Activated T-cell treated with anti-CD3 and anti-CD28 coated beads, Interleukin-2, amount 50 U/mL, for 4 hours (primary cell): ENCODE results near the gene FAM131C. TPM values are rescaled to one million over a fixed set of nuclear protein-coding genes. Genes with fewer than 3 reads are reported as not detected.

Source experiments
- ATAC-seq, 2 donors: fragments of 200-7000 bp; cut with Tn5 transposase; one replicate each; pipeline ENCODE4 v1.10.0; 2021
- DNase-seq: peaks from one replicate; pipeline ENCODE4 v3.0.0-alpha.2; 2020
- H3K27me3 Mint-ChIP-seq: one replicate; pipeline ENCODE4 v1.8.0; 2021; ENCODE audit warnings: low read depth, mixed read lengths
- H3K36me3 Mint-ChIP-seq: one replicate; pipeline ENCODE4 v1.8.0; 2022; ENCODE audit warnings: mixed read lengths; ENCODE audit not compliant: insufficient read depth
- H3K4me1 Mint-ChIP-seq: one replicate; pipeline ENCODE4 v1.8.0; 2021; ENCODE audit warnings: low read depth, mixed read lengths
- H3K4me3 Mint-ChIP-seq: one replicate; pipeline ENCODE4 v1.8.0; 2021; ENCODE audit warnings: mild to moderate bottlenecking, moderate library complexity, mixed read lengths
- H3K9me3 Mint-ChIP-seq: one replicate; pipeline ENCODE4 v1.8.0; 2021; ENCODE audit warnings: mixed read lengths
- total RNA-seq, 3 donors: library from RNA; stranded (reverse); gene quantifications; one replicate each; pipeline ENCODE4 v1.2.1, GENCODE V29; 2021

Gene FAM131C
- total RNA-seq, 3 donors from 2014 or later: 0.20 to 0.24 TPM; not detected in 1

- ATAC-seq (no peak), DNase-seq (no peak)
- H3K4me1 Mint-ChIP-seq: peaks cover 2% of the 10 kb centered on the region
- no peak overlapping the region for H3K4me3 Mint-ChIP-seq
- no peaks in the 10 kb centered on the region for H3K36me3 Mint-ChIP-seq
- H3K27me3 Mint-ChIP-seq: peaks cover 12% of the 10 kb centered on the region
- H3K9me3 Mint-ChIP-seq: no peaks in the 10 kb centered on the region
Observed at GRCh38 chr1:16018749-16019643, 54.5 kb downstream of the FAM131C start.

- Mint-ChIP-seq H3K4me3 (no peak overlapping the region), H3K4me1 (peaks cover 5% of the 10 kb centered on the region), H3K36me3 (no peaks in the 10 kb centered on the region), H3K27me3 (peaks cover 14% of the 10 kb centered on the region), H3K9me3 (no peaks in the 10 kb centered on the region)
- ATAC-seq: no peak
- no peak for DNase-seq
Observed at GRCh38 chr1:16018308-16018707, 55.1 kb downstream of the FAM131C start.

GRCh38 chr1:16017461-16018303, 55.8 kb downstream of the FAM131C start, which contains the start of gene HSPB7:
Gene HSPB7 (minus strand): TSS chr1:16018043. CDS start chr1:16017963, 80 bp downstream.
- ATAC-seq (no peak), DNase-seq (no peak)
- Mint-ChIP-seq H3K36me3 (no peaks in the 10 kb centered on the region), H3K9me3 (no peaks in the 10 kb centered on the region), H3K4me1 (peaks cover 5% of the 10 kb centered on the region), H3K27me3 (peaks cover 14% of the 10 kb centered on the region), H3K4me3 (no peak within 1 kb of the TSS)

- ATAC-seq (no peak), DNase-seq (no peak)
- no peak overlapping the region for H3K4me3 Mint-ChIP-seq
- H3K9me3 Mint-ChIP-seq: no peaks in the 10 kb centered on the region
- H3K36me3 Mint-ChIP-seq: no peaks in the 10 kb centered on the region
- H3K27me3 Mint-ChIP-seq: peaks cover 17% of the 10 kb centered on the region
- peaks cover 9% of the 10 kb centered on the region for H3K4me1 Mint-ChIP-seq
Observed at GRCh38 chr1:16017076-16017460, 56.4 kb downstream of the FAM131C start.

GRCh38 chr1:16015960-16016901, 57.2 kb downstream of the FAM131C start:
- peaks cover 17% of the 10 kb centered on the region for H3K27me3 Mint-ChIP-seq
- no peak for ATAC-seq
- no peak for DNase-seq
- no peak overlapping the region for H3K4me3 Mint-ChIP-seq
- no peaks in the 10 kb centered on the region for H3K36me3 Mint-ChIP-seq
- peaks cover 9% of the 10 kb centered on the region for H3K4me1 Mint-ChIP-seq
- no peaks in the 10 kb centered on the region for H3K9me3 Mint-ChIP-seq

GRCh38 chr1:16015491-16015890, 58.0 kb downstream of the FAM131C start:
- Mint-ChIP-seq H3K4me3 (no peak overlapping the region), H3K9me3 (no peaks in the 10 kb centered on the region), H3K27me3 (peaks cover 17% of the 10 kb centered on the region)

GRCh38 chr1:16014509-16015482, 58.7 kb downstream of the FAM131C start:
- no peak for ATAC-seq
- peaks cover 19% of the 10 kb centered on the region for H3K27me3 Mint-ChIP-seq
- H3K4me3 Mint-ChIP-seq: no peak overlapping the region
- no peaks in the 10 kb centered on the region for H3K9me3 Mint-ChIP-seq
- H3K4me1 Mint-ChIP-seq: peaks cover 9% of the 10 kb centered on the region
- no peaks in the 10 kb centered on the region for H3K36me3 Mint-ChIP-seq
- DNase-seq: no peak

More at GRCh38 chr1:16015491-16015890, 58.0 kb downstream of the FAM131C start:
- Mint-ChIP-seq H3K36me3 (no peaks in the 10 kb centered on the region), H3K4me1 (peaks cover 9% of the 10 kb centered on the region)
- ATAC-seq: no peak
- DNase-seq: no peak

GRCh38 chr1:16013908-16014258, 59.6 kb downstream of the FAM131C start:
- ATAC-seq (no peak), DNase-seq (no peak)
- H3K4me1 Mint-ChIP-seq: peaks cover 9% of the 10 kb centered on the region
- H3K9me3 Mint-ChIP-seq: no peaks in the 10 kb centered on the region
- H3K27me3 Mint-ChIP-seq: peaks cover 21% of the 10 kb centered on the region
- H3K36me3 Mint-ChIP-seq: no peaks in the 10 kb centered on the region
- H3K4me3 Mint-ChIP-seq: peak overlapping the region; percentile 13

- peak overlapping the region; percentile 13 for H3K4me3 Mint-ChIP-seq
- DNase-seq (peak; percentile 63), ATAC-seq (peak; percentile 71 to 77)
- H3K9me3 Mint-ChIP-seq: no peaks in the 10 kb centered on the region
- no peaks in the 10 kb centered on the region for H3K36me3 Mint-ChIP-seq
- H3K4me1 Mint-ChIP-seq: peaks cover 9% of the 10 kb centered on the region
- peaks cover 21% of the 10 kb centered on the region for H3K27me3 Mint-ChIP-seq
Observed at GRCh38 chr1:16013220-16013907, 60.1 kb downstream of the FAM131C start.

GRCh38 chr1:16012590-16013219, 60.7 kb downstream of the FAM131C start:
- H3K4me3 Mint-ChIP-seq: no peak overlapping the region
- peaks cover 9% of the 10 kb centered on the region for H3K4me1 Mint-ChIP-seq
- peak; percentile 18 for DNase-seq
- ATAC-seq: peak; percentile 23 to 49
- H3K9me3 Mint-ChIP-seq: no peaks in the 10 kb centered on the region
- peaks cover 21% of the 10 kb centered on the region for H3K27me3 Mint-ChIP-seq
- H3K36me3 Mint-ChIP-seq: no peaks in the 10 kb centered on the region

- no peak for ATAC-seq
- no peak overlapping the region for H3K4me3 Mint-ChIP-seq
Observed at GRCh38 chr1:16011936-16012589, 61.4 kb downstream of the FAM131C start.

GRCh38 chr1:16010837-16011236, 62.6 kb downstream of the FAM131C start:
- no peaks in the 10 kb centered on the region for H3K9me3 Mint-ChIP-seq
- DNase-seq (no peak), ATAC-seq (no peak)
- H3K27me3 Mint-ChIP-seq: peaks cover 21% of the 10 kb centered on the region
- H3K4me1 Mint-ChIP-seq: peaks cover 13% of the 10 kb centered on the region
- H3K36me3 Mint-ChIP-seq: no peaks in the 10 kb centered on the region
- H3K4me3 Mint-ChIP-seq: no peak overlapping the region

More at GRCh38 chr1:16011936-16012589, 61.4 kb downstream of the FAM131C start:
- no peaks in the 10 kb centered on the region for H3K9me3 Mint-ChIP-seq
- H3K4me1 Mint-ChIP-seq: peaks cover 10% of the 10 kb centered on the region
- H3K36me3 Mint-ChIP-seq: no peaks in the 10 kb centered on the region
- peaks cover 21% of the 10 kb centered on the region for H3K27me3 Mint-ChIP-seq
- no peak for DNase-seq
